ENCODE measurements around the gene ZNF565.
A peak's percentile ranks its signal among the peaks of the same experiment; 100 is the strongest.
"Not testable (repeated sequence)": the region's sequence is repeated elsewhere in the genome, so short reads cannot be mapped to it uniquely, and the experiment has no call there.

The ZNF565 gene

GRCh38 chr19:36149673-36150406 is 64.6 kb downstream of the ZNF565 start:
- no peak for DNase-seq

GRCh38 chr19:36144624-36145023 is 69.8 kb downstream of the ZNF565 start:
- DNase-seq, result no peak

- no peak for DNase-seq
Observed at GRCh38 chr19:36142496-36142895, 72.0 kb downstream of the ZNF565 start.

GRCh38 chr19:36142046-36142445 is 72.4 kb downstream of the ZNF565 start:
- no peak for DNase-seq

- DNase-seq, result peak; percentile 95
Observed at GRCh38 chr19:36141039-36141927, 73.2 kb downstream of the ZNF565 start.

- DNase-seq, result peak; percentile 92
Observed at GRCh38 chr19:36140304-36141038, 74.0 kb downstream of the ZNF565 start.

GRCh38 chr19:36139473-36140303 is 74.8 kb downstream of the ZNF565 start, which contains the start of gene CAPNS1:
TSS of gene CAPNS1 (plus strand) at chr19:36140066. CDS start at chr19:36141012, 946 bp downstream.
- peak; percentile 99 for DNase-seq

- DNase-seq, result no peak
Observed at GRCh38 chr19:36139120-36139472, 75.4 kb downstream of the ZNF565 start.

GRCh38 chr19:36136964-36137686 is 77.3 kb downstream of the ZNF565 start:
- peak; percentile 89 for DNase-seq

GRCh38 chr19:36134867-36135266 is 79.6 kb downstream of the ZNF565 start:
- not testable (repeated sequence) for DNase-seq
